ENCODE results near the gene NRDC.

DNA sequence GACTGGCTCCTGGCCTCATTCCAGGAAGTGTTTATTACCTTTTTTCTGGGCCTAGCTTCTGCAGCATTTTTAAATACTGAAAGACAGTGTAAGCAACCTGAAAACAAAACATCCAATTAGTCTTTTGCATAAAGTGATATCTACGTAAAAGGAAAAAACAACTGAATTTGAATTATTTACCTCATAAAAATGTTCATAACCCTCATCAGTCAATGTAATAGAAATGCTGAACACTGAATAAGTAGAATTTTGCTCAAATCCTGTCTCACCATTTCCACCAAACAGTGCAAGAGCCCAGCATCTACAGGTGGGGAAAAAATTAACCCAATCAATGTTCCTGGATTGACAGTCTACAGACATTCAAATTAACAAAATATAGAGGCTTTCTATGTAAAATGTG is 64.0 kb downstream of the NRDC start:
- TF ChIP-seq, protein P1, sequence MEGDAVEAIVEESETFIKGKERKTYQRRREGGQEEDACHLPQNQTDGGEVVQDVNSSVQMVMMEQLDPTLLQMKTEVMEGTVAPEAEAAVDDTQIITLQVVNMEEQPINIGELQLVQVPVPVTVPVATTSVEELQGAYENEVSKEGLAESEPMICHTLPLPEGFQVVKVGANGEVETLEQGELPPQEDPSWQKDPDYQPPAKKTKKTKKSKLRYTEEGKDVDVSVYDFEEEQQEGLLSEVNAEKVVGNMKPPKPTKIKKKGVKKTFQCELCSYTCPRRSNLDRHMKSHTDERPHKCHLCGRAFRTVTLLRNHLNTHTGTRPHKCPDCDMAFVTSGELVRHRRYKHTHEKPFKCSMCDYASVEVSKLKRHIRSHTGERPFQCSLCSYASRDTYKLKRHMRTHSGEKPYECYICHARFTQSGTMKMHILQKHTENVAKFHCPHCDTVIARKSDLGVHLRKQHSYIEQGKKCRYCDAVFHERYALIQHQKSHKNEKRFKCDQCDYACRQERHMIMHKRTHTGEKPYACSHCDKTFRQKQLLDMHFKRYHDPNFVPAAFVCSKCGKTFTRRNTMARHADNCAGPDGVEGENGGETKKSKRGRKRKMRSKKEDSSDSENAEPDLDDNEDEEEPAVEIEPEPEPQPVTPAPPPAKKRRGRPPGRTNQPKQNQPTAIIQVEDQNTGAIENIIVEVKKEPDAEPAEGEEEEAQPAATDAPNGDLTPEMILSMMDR (IDR thresholded peaks at IDR 0.05), result no peak
- TF ChIP-seq POLR2AphosphoS5 (IDR thresholded peaks at IDR 0.05) (no peak), POLR2A (IDR thresholded peaks at IDR 0.05) (no peak)
